HK-2 (cell line): Measurements from ENCODE around the gene TMEM95.
"Not testable (repeated sequence)": the region's sequence is repeated elsewhere in the genome, so short reads cannot be mapped to it uniquely, and the experiment has no call there.

ENCODE experiments used
- DNase-seq: peaks from one replicate; pipeline ENCODE4 v3.0.0-alpha.2; 2018; ENCODE audit not compliant: unreplicated experiment

The TMEM95 gene

GRCh38 chr17:7323731-7324437, 31.1 kb upstream of the TMEM95 start:
- DNase-seq: no peak

DNA sequence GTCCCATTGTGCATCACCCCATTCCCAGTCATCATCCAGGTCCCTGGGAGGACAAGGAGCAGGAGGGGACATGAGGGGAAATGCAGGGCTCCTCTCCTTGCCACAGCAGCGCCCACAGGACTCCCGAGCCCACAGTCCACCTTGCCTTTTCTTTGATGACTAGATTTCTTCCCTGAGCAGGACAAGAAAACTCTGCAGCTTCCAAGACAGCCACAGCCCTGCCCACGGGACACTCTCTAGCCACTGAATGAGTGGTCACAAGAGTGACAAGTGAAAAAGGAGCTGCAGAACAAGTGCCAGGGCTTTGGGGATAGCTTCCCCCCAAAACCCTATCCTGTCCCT, 30.5 kb upstream of the TMEM95 start:
- DNase-seq: no peak

DNA sequence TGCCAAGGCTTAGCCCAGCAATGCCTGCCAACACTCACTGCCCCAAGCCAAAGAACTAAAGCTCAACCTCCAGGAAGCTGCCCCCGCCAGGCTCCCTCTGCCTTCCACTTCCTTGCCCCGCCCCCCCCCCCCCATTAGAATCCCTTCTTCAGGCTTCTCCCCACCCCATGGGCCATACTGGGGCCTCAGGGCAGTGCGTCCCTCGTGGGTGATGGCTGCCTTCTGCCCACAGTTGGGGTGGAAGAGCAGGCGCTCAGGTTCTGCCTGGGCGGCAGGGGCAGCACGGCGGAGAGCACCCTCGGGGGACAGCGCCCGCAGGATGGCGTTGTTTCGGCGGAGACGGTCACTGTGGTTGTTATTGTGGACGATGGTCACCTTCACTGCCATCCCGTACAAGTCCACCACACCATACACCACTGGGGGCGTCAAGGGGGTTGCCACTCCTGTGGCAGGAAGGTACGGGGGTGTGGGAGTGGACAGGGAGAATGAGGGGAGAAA, 29.9 kb upstream of the TMEM95 start:
- DNase-seq: no peak

DNA sequence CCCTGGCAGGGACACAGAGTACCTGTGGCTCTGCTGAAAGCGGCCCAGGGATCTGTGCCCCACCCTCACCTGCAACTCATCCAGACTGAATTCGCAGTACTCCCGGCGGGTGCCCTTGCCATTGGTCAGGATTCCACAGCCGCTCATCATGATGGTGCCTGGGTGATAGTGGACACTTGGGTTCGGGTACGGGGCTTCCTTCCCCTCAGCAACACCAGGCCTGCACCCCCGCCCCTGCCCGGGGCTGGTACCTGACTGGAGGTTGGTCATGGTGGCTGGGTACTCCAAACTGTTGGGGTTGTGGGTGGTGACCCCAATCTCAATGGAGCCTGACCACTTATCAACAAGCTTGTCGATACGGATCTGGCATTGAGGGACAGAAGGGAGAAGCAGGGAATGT, 28.8 kb upstream of the TMEM95 start:
- no peak for DNase-seq

DNA sequence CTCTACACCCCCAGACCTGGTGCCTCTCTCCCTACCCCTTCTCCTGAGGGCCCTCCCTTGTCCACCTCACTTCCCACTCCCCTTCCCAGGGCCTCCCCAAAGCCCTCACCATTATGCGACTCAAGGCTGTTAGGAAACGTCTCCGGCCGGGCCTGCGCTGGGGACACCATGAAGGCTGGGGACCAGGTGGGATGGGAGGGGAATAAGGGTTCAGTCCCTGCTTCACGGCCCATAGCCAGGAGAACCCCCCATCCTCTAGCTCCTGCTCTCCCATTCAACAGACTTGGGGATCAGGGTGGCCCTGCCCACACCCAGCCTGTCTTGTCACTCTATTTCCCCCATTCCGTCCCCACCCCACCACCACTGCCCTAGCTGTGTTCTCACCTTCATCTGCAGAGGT, 27.9 kb upstream of the TMEM95 start:
- DNase-seq: no peak

DNA sequence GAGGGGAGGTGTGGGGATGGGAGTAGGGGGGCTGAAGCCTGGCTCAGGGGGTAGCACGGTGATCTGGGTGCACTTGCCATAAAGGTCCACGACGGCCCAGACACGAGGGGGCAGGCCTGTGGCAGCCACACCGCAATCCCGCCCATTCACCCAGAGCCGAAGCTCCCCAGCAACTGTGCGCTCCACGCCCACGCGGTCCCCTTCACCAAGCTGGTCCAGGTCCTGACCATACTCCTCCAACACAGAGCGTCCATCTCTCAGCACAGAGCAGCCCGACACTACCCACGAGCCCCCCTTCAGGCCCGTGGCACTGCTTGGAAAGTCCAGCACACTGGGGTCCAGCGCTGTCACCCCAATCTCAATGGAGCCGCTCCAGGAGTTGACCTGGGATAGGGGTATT, 27.5 kb upstream of the TMEM95 start:
- DNase-seq: no peak

DNA sequence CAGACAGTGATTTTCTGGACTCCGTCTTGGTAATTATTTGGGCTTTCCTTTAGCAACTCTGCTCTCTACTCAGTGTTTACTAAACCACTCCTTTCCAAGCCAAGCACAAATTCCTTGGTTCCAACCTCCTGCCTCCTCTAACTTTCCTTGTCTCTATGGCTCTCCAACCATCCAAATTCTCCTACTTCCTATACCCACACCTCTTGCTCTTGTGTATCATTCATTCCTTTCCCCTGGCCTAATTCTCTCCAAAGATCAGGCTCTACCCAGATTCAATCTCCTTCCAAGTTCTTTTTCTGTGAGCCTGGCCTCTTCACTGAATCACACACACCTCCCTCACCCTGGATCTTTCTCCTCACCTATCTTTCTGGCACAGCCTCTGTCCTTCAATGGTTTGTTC, 26.9 kb upstream of the TMEM95 start:
- no peak for DNase-seq

DNA sequence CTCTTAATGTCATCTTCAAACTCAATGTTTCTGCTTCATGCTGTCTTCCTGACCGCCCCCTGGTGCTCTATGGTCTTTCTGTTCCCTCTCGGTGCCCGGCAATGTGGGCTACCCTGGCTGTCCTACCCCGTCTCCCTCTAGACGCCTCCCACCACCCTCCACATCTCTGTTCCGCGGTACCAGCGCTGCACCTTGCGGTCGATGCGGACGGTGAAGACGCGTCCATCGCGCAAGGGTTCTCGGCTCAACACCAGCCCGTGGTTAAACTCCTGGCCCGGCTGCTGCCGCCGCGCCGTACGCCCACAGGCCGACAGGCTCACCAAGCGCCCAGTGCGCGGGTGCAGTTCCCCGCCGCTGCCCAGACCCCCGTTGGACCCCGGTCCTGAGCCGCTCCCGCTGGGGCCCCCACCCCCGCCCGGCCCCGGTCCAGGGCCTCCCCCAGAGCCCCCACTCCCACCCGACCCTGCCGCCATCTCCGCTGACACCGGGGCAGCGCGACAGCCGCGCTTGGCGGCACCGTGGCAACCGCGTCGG, 26.0 kb upstream of the TMEM95 start, which contains the start of gene NEURL4:
NEURL4 (minus strand) TSS at position 496 of the 534 bp plus-strand sequence; CDS start at position 473, 23 bp downstream.
- DNase-seq: no peak

- DNase-seq: peak; percentile 97
These were observed 25.5 kb upstream of the TMEM95 start for GRCh38 chr17:7329374-7329996.

GRCh38 chr17:7329997-7330637, 24.8 kb upstream of the TMEM95 start:
- DNase-seq: peak; percentile 79

GRCh38 chr17:7330638-7331015, 24.3 kb upstream of the TMEM95 start:
- no peak for DNase-seq

- no peak for DNase-seq
These were observed 22.8 kb upstream of the TMEM95 start for GRCh38 chr17:7332111-7332510.

DNA sequence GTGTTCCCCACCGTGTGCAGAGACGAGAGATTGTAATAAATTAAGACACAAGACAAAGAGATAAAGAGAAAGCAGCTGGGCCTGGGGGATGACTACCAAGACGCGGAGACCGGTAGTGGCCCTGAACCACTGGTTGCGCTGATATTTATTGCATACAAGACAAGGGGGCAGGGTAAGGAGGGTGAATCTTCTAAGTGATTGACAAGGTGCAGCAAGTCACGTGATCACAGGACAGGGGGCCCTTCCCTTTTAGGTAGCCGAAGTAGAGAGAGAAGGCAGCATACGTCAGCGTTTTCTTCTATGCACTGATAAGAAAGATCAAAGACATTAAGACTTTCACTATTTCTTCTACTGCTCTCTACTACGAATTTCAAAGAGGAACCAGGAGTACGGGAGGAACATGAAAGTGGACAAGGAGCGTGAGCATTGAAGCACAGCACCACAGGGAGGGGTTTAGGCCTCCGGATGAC, 22.3 kb upstream of the TMEM95 start:
- not testable (repeated sequence) for DNase-seq

GRCh38 chr17:7334938-7335538, 19.9 kb upstream of the TMEM95 start:
- DNase-seq: no peak

DNA sequence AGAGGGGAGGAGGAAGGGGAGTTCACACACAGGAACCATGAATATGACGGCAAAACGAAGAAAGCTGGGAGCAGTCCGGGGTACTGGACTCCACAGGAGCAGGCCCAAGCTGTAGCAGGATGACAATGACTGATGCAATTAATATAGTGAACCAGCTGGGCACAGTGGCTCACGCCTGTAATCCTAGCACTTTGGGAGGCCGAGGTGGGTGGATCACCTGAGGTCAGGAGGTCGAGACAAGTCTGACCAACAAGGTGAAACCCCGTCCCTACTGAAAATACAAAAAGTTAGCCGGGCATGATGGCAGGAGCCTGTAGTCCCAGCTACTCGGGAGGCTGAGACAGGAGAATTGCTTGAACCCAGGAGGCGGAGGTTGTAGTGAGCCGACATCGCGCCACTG, 19.2 kb upstream of the TMEM95 start:
- DNase-seq: not testable (repeated sequence)

DNA sequence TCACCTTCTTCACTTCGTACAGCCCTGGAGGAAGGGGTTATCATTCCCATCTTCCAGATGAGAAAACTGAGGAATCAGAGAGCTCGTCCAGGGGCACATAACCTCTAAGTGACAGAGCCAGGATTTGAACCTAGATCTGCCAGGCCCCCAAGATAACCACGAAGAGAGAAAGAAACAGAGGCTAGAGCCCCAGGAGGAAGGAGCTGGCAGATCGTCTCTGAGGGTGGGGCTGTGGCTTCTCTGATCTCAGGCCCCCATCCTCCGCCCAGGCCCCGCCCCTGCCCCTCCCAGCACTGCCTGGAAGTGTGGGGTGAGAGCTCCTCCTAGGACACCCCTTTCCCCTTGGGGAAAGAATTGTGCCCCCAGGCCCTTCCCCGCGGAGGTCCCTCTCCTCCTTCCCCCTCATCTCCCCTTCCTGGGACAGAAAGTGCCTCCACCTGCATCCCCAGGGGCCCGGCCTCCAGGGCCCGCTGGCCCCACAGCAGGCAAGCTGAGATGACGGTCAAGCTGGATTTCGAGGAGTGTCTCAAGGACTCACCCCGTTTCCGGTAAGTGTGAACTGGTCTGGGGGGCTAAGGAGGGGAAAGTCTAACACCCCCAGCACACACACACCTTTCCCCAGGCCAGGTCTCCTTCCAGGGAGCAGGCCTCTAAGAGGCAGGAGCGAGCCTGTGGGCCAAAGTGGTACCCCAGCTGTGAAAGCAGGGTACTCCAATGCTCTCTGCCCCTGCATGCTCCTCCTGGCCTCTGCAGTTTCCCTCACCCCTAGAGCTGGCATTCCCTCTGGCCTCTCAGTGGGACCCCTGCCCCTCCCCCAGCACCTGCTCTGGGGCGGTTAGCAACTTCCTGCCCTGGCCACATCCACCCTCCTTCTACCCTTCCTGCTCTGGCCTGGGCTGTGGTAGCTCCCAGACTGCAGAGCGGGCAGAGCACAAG, 18.4 kb upstream of the TMEM95 start, which contains the start of gene ACAP1:
ACAP1 (plus strand) TSS at position 290 of the 936 bp plus-strand sequence; CDS start at position 496, 206 bp downstream.
- no peak for DNase-seq

GRCh38 chr17:7337600-7337999, 17.4 kb upstream of the TMEM95 start:
- not testable (repeated sequence) for DNase-seq

GRCh38 chr17:7340179-7340578, 14.8 kb upstream of the TMEM95 start:
- no peak for DNase-seq

DNA sequence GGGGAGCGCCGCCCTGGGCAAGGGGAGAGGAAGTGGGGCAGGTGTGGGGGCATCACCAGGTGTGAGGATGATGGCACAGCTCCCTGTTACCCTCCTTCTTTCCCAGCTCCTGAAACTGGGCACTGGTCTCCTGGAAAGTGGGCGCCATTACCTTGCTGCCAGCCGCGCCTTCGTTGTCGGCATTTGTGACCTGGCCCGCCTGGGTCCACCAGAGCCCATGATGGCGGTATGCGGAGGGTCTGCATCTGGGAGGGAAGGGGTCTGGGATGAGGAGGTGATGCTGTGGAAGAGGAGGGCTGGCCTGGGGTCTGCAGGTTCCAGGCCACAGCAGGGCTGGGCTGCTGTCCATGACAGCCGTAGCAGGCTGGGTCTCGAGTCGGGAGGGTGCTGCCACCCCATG, 13.1 kb upstream of the TMEM95 start:
- DNase-seq: no peak

- no peak for DNase-seq
These were observed 11.7 kb upstream of the TMEM95 start for GRCh38 chr17:7343250-7343649.
